Left ventricle myocardium superior (tissue), 1 donor: ENCODE measurements around the gene WNK2. TPM values are rescaled to one million over a fixed set of nuclear protein-coding genes. Genes with fewer than 3 reads are reported as not detected.

ENCODE experiments used
- ATAC-seq: fragments of 200-7000 bp; cut with Tn5 transposase; one replicate; pipeline ENCODE4 v1.9.1; 2020; ENCODE audit warnings: mild to moderate bottlenecking, moderate library complexity
- DNase-seq: peaks from one replicate; pipeline ENCODE4 v3.0.0-alpha.2; 2020
- intact Hi-C: fragments of 100-400 bp; cut with micrococcal nuclease; formaldehyde crosslinking; loops from one replicate; pipeline ENCODE4 v1.11.0; 2022
- total RNA-seq: library from RNA; stranded (reverse); fragmentation: NEBNext Ultra II Directional; extraction: Animal tissue kit (Norgen Biotek cat#: 25700); gene quantifications from one replicate; pipeline ENCODE4 v1.2.1, GENCODE V29; 2021
- donor health status: DM: no; HTN: yes; CAD: no; lungs with severe emphysema.

The WNK2 gene
- total RNA-seq, 1 donor from 2014 or later: 250 TPM

DNA sequence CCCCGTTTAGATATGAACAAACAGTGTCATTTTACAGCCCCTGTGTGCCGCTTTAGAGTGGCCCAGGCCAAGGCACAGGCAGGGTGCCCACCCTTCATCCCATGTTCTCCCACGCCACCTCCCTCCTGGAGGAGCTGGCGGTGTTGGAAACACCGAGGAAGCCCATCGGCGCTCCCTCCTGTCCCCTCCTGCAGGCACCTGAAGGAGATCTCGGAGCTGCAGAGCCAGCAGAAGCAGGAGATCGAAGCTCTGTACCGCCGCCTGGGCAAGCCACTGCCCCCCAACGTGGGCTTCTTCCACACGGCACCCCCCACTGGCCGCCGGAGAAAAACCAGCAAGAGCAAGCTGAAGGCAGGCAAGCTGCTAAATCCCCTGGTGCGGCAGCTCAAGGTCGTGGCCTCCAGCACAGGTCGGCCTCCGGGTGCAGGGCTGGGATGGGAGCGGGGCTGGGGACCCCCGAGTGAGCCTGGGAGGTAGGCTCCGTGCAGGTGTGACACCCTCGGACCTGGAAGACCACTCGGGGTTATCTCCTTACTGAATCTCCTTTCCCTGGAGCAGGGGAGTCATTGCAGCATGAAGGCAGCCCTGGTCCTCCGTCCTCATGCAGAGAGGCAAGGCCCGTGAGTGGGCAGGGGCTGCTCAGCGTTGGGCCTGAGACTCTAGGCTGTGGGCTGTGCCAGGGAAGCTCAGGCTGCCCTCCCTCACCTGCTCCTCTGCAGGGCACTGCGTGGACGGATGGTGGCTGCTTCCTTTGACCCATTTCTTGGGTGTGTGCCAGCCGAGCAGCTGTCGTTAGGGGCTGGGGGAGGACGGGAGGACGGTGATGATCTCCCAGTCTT, 113.9 kb downstream of the WNK2 start:
- no peak for DNase-seq
- no peak for ATAC-seq
- intact Hi-C loops: no loop called here

DNA sequence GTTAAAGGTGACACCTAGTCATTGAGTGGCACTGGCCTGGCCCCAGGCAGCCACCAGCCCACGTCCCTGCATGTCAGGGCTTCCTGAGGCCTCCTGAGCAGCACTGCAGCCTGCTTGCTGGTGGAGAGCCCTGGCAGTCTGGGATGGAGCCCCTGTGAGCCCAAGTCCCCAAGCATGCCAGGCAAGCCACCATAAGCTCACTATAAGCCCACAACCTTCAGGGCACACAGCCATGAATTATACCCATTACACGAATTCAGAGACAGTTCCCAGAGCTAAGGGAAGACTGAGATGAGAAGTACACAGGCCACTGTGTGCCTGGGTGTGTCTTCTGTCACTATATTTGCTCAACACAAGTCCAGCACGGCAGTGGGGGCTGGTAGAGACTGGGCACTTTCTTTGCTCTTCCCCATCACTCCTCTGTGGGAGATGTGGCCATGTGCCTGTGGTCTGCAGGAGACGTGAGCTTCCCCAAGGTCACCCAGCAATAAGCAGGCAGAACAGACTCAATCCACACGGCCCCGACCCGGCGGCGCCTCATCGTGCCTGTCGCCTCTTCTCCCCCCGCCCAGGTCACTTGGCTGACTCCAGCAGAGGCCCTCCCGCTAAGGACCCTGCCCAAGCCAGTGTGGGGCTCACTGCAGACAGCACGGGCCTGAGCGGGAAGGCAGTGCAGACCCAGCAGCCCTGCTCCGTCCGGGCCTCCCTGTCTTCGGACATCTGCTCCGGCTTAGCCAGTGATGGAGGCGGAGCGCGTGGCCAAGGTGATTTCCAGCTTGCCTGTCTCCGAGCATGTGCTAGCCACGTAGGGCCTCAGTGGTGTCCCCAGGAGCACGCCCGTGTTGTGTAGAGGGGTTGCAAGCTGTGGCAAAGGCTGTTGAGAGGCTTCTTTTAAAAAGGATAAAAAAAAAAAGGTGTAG, 114.8 kb downstream of the WNK2 start:
- DNase-seq (no peak), ATAC-seq (no peak)
- intact Hi-C loops: no loop called here

DNA sequence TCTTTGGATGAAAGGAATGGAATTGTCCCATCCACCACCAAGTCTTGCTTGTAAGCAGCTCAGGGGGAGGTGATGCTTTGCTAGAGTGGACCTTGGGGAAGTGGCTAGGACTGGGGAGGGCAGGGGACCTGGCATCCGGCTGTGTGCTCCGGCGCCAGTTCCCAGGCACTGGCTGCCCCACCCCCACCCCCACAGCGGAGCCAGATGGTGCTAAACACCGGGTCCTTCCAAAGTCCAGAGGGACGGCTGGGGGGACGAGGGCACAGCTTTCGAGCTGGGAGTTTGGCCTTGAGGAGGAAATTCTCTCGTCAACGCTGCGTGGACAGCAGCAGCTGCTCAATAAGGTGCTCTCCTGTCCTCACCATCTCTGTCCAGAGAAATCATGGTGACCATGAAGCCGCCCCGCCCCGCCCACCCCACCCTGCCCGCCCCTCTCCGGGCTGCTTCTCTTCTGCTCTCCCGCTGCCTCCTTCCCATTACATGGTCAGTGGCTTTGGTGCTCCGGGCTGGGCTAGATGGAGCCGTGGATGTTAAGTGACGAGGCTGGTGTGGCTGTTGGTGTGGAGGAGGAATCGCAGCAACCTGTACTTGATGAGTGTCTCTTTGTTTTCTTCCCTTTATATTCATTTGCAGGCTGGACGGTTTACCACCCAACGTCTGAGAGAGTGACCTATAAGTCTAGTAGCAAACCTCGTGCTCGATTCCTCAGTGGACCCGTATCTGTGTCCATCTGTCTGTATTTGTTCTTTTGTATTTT, 115.7 kb downstream of the WNK2 start:
- intact Hi-C loops: no loop called here
- ATAC-seq: peak; percentile 50
- no peak for DNase-seq

DNA sequence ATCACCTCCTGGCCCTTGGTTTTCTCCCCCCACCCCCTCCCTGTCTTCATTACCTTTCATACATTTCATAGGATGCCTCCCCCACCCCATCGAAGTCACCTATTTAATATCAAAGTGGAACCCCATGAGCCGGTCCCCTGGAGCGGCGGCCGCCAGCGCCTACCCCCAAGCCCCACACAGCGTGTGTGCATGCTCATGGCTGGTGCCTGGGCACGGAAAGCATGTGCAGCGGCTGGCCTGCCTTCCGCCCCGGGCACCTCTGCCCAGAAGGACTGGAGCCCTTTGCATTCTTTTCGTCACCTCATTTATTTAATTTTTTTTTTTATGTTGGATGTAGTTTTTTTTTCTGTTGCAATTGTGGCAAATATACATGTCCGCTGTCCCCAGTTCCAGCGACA, 116.2 kb downstream of the WNK2 start:
- DNase-seq (no peak), ATAC-seq (no peak)
- intact Hi-C loops: no loop called here

DNA sequence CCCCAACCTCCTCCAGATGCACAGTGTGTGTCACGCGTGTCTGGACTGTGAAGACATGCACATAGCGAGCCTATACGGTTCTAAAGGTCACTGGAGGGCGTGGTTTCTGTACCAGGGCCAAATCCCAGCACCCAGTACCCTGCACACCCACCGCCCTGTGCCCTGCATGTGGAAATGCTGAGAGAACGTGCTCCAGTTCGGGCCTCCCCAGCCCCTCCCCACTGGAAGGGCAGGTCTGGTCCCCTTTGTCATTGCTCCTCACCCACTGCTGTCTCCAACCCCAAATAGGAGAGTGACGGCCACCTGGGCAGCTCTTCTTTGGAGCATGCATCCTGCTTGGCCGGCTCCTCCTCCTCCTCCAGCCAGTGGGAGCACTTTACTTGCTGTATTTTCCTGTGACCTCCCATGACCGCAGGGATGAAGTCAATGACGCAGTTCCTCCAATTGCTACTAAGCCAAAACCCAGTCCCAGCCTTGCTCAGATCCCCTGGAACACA, 116.7 kb downstream of the WNK2 start:
- DNase-seq (no peak), ATAC-seq (no peak)
- intact Hi-C loops: no loop called here

DNA sequence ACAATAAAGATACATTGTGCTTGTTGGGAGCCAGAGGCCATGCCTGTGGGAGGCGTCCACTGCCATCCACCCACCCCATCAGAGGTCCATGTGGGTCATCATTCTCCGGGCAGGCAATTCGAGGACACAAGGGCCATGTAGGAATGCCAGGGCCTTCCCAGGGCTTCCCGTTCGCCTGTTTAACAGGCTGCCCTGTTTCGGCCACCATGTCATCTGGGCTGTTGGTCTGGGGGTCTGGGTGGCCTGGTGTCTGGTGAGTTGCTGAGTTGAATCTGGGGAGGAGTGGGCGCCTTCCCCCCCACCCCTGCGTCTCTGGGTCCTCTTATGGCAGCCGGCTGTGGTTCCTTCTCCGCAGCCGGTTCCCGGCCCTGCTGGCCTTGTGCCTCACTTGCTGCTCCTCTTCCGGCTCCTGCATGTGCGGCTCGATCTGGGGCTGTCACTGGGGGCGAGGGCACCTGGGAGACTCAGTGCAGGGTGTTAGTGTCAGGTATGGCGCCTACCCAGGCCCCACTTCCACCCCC, 117.4 kb downstream of the WNK2 start:
- DNase-seq: no peak
- intact Hi-C loops: no loop called here

DNA sequence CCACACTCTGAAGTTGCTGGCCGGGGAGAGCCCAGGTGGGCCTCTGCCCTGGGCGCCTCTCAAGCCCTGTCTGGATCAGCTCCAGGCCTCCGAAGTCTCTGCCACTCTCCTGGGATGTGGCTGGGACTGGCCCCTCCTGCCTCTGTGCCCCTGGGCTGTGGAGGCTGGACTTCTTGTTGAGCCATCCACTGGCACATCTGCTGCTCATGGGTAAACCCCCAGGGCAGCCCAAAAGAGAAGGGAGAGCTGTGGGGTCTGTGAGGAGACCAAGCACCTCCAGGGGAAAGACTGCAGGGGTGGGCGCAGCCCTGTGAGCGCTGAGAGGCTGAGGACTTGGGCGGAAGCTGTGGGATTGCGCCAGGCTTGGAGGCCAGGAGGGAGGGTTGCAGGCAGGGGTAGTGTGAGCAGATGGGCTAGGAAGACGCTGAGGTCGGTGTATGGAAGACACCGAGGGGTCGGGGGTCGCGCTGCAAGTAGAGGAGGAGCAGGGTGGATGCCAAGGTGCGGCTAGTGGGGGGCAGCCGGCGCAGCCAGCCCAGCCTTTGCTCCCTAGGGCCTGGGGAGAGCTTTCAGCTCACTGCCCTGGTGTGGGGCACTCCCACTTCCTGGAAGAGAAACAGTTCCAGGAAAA, 118.1 kb downstream of the WNK2 start:
- DNase-seq (no peak), ATAC-seq (no peak)
- intact Hi-C loops: no loop called here

More for the DNA sequence above, 117.4 kb downstream of the WNK2 start:
- no peak for ATAC-seq

DNA sequence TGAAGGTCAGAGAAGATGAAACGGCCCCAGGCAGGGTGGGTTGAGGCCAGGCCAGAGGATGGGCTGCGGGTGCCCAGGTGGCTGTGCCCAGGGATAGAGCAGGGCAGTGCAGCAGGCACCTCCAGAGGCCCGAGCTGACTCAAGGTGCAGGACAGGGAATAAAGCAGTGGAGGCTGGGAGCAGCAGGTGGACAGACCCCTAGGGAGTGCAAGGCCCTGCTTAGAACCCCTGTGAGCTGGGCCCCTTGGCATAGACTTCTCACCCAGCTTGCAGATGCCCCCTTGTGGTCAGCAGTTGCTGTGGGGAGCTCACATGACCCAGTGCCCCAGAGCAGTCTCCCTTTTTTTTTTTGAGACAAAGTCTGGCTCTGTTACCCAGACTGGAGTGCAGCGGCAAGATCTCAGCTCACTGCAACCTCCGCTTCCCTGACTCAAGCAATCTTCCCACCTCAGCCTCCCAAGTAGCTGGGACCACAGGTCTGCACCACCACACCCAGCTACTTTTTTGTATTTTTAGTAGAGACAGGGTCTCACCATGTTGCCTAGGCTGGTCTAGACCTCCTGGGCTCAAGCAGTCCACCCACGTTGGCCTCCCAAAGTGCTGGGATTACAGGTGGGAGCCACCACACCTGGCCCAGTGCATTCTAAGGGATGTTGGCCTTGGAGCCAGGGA, 118.8 kb downstream of the WNK2 start:
- ATAC-seq (peak; percentile 39), DNase-seq (peak; percentile 58)

DNA sequence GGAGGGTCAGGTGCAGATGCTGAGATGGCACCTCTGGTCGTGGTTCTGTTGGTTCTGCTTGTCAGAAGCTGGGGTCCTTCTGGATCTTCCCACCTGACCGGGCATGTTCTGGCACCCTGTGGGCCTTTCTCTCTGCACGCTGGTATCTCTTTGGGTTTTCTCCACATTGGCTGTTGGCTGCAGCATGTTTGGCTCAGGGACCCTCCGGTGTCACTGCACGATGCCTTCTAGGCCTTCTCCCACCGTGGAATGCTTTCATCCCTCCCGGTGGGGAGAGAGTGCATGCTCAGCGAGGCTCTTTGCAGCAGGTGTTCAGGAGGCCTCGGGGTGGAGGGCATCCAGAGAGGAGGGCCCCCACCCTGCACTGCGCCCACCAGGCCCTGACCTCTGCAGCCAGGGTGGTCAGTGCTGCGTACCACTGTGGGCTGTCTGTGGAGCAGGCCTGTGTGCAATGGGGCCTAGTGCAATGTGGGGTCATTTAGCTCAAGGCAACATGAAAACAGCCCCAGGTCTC, 119.4 kb downstream of the WNK2 start:
- ATAC-seq (no peak), DNase-seq (no peak)
- intact Hi-C loops: no loop called here

More for the DNA sequence above, 118.8 kb downstream of the WNK2 start:
- intact Hi-C loops: no loop called here

DNA sequence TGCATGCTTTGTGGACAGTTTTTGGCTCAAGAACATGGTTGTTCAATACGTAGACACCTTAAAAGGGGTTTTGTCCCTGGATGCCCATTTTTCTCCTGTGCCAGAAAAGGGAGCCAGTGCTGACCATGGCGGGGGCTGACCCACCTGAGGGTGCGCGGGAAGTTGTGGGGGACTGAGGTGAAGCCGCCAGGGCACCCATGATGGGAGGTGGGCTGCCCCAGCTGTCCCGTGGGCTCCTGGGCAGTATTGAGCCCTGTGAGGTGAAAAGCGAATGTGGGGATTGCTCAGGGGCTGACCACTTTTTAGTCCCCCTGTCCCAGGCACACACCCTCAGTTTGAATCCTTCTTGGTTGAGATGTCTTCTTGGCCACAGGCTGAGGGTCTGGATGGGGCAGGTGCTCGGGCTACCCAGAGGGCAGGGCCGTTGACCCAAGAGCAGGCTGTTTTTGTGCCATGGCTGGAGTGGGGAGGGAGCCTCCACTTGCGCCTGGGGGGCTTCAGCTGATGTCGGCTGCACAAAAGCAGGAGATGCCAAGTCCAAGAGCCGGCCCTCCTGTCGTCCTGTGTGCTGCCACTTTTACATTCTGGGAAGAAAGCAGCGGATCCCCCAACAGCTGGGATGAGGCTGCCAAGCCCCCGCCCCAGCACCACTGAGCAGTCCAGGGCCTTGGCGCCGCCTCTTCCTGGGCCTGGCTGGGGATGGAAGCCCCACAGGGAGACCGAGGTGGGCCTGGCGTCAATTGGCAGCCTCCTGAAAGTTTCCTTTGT, 120.1 kb downstream of the WNK2 start:
- intact Hi-C loops: no loop called here
- no peak for ATAC-seq
- DNase-seq: no peak

DNA sequence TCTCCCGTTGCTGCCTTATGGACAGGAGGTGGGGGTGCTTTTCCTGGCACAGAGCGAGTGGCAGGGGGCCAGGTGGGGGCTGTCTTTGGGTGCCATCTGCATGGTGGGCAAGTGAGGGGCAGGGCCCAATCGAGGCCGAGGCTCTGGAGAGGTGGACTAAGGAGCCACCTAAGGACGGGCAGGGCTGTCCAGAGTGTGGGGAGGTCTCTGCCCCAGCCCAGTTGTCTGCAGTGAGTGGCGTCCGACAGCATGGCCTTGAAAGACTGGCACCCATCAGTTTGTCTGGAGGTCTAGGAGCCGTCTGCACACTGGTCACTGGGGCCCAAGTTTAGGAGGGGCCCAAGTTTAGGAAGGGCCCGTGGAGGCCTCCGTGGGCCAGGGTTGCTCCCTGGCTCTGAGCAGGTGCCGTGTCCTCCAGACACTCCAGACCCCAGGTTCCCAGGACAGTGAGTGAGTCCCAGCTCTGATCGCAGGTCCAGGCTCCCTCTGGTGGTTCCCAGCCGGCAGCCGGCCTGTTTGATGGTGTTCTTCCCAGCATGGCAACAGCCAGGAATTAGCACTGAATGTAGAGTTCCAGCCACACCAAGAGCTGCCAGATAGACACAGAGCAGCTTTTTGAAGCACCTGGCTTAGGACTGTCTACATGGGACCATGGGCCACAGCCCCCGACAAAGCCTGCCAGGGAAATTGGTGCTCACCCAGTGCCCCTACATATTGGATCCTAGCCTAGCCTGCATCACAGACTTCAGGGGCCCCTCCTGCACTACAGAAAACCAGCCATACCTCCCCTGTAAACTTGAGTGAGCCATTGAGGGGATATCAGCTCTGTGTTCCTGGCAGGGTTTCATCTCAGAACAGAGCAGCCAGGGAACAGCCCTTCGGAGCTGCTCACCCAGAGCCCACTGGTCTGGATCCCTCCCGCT, 120.9 kb downstream of the WNK2 start:
- DNase-seq (peak; percentile 72), ATAC-seq (peak; percentile 74)
- intact Hi-C loops: no loop called here

DNA sequence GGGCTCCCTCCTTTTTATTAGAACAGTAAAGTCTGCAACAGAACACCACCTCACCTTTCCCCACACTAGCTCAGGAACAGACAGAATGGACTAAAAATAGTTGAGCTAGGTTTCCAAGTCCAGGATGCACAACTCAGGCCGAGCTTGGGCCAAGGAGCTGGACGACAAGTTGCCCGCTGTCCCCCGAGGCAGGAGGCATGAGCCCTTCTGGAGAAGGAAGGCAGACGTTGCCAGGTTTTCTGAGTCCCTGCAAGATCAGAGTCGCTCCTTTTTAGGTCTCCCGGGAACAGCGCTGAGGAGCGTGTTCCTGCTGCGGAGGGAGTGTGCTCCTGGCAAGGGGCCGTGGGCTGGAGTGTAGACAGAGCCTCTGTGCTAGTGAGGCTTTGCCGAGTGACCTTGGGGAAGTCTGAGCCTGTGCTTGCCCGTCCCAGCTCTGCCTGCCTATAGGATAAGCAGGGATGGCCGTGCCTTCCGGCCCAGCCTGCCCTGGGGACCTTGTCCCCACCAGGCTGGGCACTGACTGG, 121.6 kb downstream of the WNK2 start:
- DNase-seq: peak; percentile 62
- peak; percentile 63 for ATAC-seq

DNA sequence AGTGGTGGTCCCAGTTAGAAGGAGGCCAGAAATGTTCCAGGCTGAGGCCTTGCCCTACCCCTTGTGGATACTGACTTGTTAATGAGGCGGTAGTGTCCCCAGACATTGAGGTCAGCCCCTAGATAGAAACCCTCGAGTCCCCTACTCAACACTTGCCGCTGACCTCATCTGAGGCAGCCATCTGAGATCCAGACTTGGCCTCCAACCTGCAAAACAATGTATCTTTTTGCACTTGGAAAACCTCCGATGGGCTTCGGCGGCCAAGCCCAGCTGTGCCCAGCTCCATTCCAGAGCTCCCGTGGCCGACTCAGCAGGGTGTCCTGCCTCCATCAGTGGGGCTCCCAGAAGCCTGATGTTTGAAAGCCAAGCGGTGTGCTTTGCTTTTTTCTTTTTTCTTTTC, 122.1 kb downstream of the WNK2 start:
- ATAC-seq (no peak), DNase-seq (no peak)
- intact Hi-C loops: no loop called here

More for the DNA sequence above, 121.6 kb downstream of the WNK2 start:
- intact Hi-C loops: no loop called here

DNA sequence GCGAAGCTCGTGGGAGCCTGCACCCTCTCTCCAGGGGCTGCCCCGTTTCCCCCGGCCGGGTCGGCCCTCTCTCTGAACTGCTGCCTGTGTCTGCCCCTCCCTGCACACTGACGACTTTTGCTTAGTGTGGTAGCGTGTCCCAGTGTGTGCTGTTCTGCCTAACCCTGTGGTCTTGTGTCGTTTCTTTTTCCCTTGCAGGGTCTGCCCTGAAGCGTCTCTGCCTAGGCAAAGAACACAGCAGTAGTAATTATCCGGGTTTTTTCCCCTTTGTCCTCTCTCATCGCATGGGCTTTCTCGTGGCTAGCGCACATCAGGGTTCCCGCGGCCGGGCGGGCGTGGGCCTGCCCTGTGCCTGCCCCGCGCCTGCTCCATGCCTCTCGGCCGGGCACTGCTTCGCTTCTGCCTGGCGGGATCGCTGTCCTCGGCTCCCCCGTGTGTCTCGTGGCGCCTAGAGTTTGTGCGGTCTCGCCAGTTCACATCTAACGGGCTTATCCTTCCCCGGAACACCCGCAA, 122.7 kb downstream of the WNK2 start:
- no peak for ATAC-seq
- intact Hi-C loops: no loop called here
- DNase-seq: no peak

DNA sequence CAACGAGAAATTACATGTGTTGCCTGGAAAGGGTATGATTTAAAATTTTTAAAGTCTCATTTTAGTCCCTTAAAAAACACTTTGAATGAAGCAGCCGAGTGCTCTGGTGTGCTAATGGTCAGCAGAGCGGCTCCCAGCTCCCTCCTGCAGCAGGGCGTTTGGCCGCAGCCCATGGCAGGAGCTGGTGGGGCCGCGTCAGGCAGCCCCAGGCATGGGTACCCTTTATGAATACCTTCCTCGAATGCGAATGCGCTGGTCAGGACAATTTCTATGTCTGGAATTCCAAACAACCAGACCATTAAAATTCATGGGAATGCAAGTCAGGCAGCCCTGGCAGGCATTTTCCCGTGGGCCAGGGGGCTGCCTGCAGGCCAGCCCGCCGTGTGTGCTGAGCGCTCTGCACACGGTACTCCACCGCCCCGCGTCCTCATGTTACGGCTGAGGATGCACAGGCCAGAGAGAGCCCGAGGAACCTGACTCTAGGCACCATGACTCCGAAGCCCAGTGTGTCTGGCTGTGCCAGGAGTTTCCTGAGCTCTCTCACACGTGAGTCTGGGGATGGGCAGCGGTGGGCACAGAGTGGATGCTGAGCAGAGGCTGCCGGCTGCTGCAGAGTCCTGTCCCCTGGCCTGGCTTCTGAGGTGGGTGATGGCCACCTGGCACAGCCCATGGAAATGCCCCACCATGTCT, 123.7 kb downstream of the WNK2 start:
- intact Hi-C loops: no loop called here
- DNase-seq: no peak
- ATAC-seq: no peak
